HepG2 (cell line): ENCODE measurements around the gene COL18A1. TPM values are rescaled to one million over a fixed set of nuclear protein-coding genes. Genes with fewer than 3 reads are reported as not detected.

ENCODE experiments used
- ATAC-seq: fragments of 200-7000 bp; cut with Tn5 transposase; 3 replicates; pipeline ENCODE4 v1.9.1; 2020; ENCODE audit warnings: mild to moderate bottlenecking, moderate library complexity
- BruUV-seq: library from RNA; stranded (reverse); fragments of 400-500 nt; replicated peaks from 2 replicates; lab custom pipeline; 2021; lab: Mats Ljungman, UMichigan
- CTCF ChIA-PET: fragments of 300-600 bp; formaldehyde crosslinking; extraction: SDS; loops from one replicate; lab custom pipeline; 2021; ENCODE audit warnings: low total read pairs, inconsistent platforms, low intra/inter-chr PET ratio; lab: Yijun Ruan, JAX
- POLR2A ChIA-PET: fragments of 350-600 bp; sonication (Branson Sonifier 250); formaldehyde crosslinking; loops from one replicate; lab custom pipeline; 2020; ENCODE audit warnings: antibody characterized with exemption, inconsistent platforms; lab: Yijun Ruan, JAX
- DNase-seq: peaks from one replicate; pipeline ENCODE4 v3.0.0-alpha.2; 2015; ENCODE audit warnings: low spot score
- FAIRE-seq: peaks from 3 replicates; lab custom pipeline; 2011; peaks lifted over from hg19 to GRCh38; lab: Jason Lieb, UNC
- H2AFZ ChIP-seq: one replicate; pipeline ENCODE4 v1.6.1; 2011; ENCODE audit warnings: low read length, inconsistent platforms
- H3K27ac ChIP-seq: fragments of 300-600 bp; 3 replicates; pipeline ENCODE4 v1.8.0; 2011; ENCODE audit warnings: mixed run types, mild to moderate bottlenecking, mixed read lengths, low read length, inconsistent platforms; ENCODE audit not compliant: insufficient read depth; ENCODE audit errors: extremely low read length
- H3K27me3 ChIP-seq, 2 experiments: fragments of 200-600 bp in 1 of 2; 2 replicates in 1 of 2; 3 replicates in 1 of 2; pipeline versions ENCODE4 v1.6.0 to v1.8.0; 2011; ENCODE audit warnings: low read length in 2 of 2, mild to moderate bottlenecking in 2 of 2, moderate library complexity in 2 of 2, inconsistent platforms in 1 of 2; ENCODE audit not compliant: insufficient read depth in 2 of 2, control insufficient read depth in 1 of 2
- H3K36me3 ChIP-seq, 2 experiments: fragments of 200-600 bp in 1 of 2; replicated peaks in 1 of 2; 2 replicates in 1 of 2; 3 replicates in 1 of 2; pipeline versions ENCODE4 v1.5.1 to v1.8.0; 2011; ENCODE audit warnings: low read length in 2 of 2, inconsistent platforms in 1 of 2; ENCODE audit not compliant: insufficient read depth in 2 of 2, control insufficient read depth in 1 of 2
- H3K4me1 ChIP-seq: 2 replicates; pipeline ENCODE4 v1.5.1; 2012; ENCODE audit warnings: low read length, inconsistent platforms; ENCODE audit not compliant: insufficient read depth
- H3K4me2 ChIP-seq: 2 replicates; pipeline ENCODE4 v1.6.0; 2011; ENCODE audit warnings: low read depth, low read length, inconsistent platforms
- H3K4me3 ChIP-seq, 3 experiments: fragments of 200-600 bp in 1 of 3; sonication (generic), shearing (Covaris generic) in 1 of 3; replicated peaks in 1 of 3; 2 replicates each; pipeline ENCODE4 v1.5.1; 2011 to 2016; ENCODE audit warnings: low read length in 3 of 3, inconsistent platforms in 2 of 3, low read depth in 2 of 3, mild to moderate bottlenecking in 2 of 3, control low read depth in 1 of 3, mixed read lengths in 1 of 3; ENCODE audit not compliant: insufficient read depth in 1 of 3
- H3K79me2 ChIP-seq: one replicate; pipeline ENCODE4 v1.6.1; 2011; ENCODE audit warnings: low read length, inconsistent platforms; ENCODE audit not compliant: insufficient read depth
- H3K9ac ChIP-seq: 2 replicates; pipeline ENCODE4 v1.6.0; 2011; ENCODE audit warnings: mild to moderate bottlenecking, low read depth, low read length, inconsistent platforms; ENCODE audit not compliant: insufficient read depth
- H3K9me3 ChIP-seq: 2 replicates; pipeline ENCODE4 v1.5.1; 2012; ENCODE audit warnings: mild to moderate bottlenecking, low read length
- H4K20me1 ChIP-seq: 2 replicates; pipeline ENCODE4 v1.6.0; 2011; ENCODE audit warnings: inconsistent platforms, mild to moderate bottlenecking, low read length, moderate library complexity; ENCODE audit not compliant: insufficient read depth
- AGO2 ChIP-seq: fragments of 200-400 bp; formaldehyde crosslinking; optimal IDR thresholded peaks from 2 replicates; pipeline ENCODE3; 2017; ENCODE audit warnings: mild to moderate bottlenecking, low read depth, low read length, moderate library complexity
- ATF4 ChIP-seq, 2 experiments: fragments of 450-650 bp in 1 of 2; sonication (generic) in 1 of 2; formaldehyde crosslinking; IDR thresholded peaks; 2 replicates each; pipeline versions ENCODE4 v1.5.0 to v1.8.0; 2020 to 2022; ENCODE audit warnings: mild to moderate bottlenecking in 1 of 2, missing genetic modification reagents in 1 of 2
- KLF12 ChIP-seq: sonication (generic); formaldehyde crosslinking; IDR thresholded peaks from 2 replicates; pipeline ENCODE4 v1.4.0; 2020; ENCODE audit warnings: missing genetic modification reagents, borderline replicate concordance
- MBNL3 ChIP-seq: fragments of 250-450 bp; sonication (Bioruptor Pico); conservative IDR thresholded peaks from 2 replicates; pipeline ENCODE4 v1.8.0; 2022; ENCODE audit warnings: mild to moderate bottlenecking, inconsistent platforms
- ZIK1 ChIP-seq: sonication (generic); formaldehyde crosslinking; IDR thresholded peaks from 2 replicates; pipeline ENCODE4 v1.5.0; 2020; ENCODE audit warnings: mild to moderate bottlenecking, low read depth, missing genetic modification reagents, borderline replicate concordance
- WGBS: methylation state at CpG from one replicate; pipeline ENCODE4 v1.1.6; 2017; ENCODE audit warnings: low lambda C conversion rate; 5-methylcytosine and 5-hydroxymethylcytosine counted together
- in situ Hi-C: cut with HindIII; loops from 2 replicates; pipeline ENCODE4 v1.10.0; 2017; ENCODE audit warnings: low pct_unique_long_range_greater_than_20kb; ENCODE audit not compliant: extremely low pct_ligation_motif_present
- intact Hi-C: fragments of 100-400 bp; cut with micrococcal nuclease; formaldehyde crosslinking; loops from one replicate; pipeline ENCODE4 v1.10.0; 2022; ENCODE audit not compliant: unreplicated experiment
- polyA plus RNA-seq, 8 experiments: library from polyadenylated mRNA; depleted of rRNA in 3 of 8; stranded (reverse) in 7 of 8; unstranded in 1 of 8; fragments of >200 nt; fragmentation: Illumina TruSeq in 4 of 8; extraction: Trizol in 4 of 8; gene quantifications; 2 replicates each; pipeline versions ENCODE4 v1.2.1 to v1.2.3, GENCODE V29; 2011 to 2016; ENCODE audit warnings: low read depth in 4 of 8, missing spikeins in 1 of 8, mixed read lengths in 1 of 8; ENCODE audit not compliant: insufficient read depth in 1 of 8
- total RNA-seq, 5 experiments: library from RNA; depleted of rRNA; stranded (reverse); fragments of >200 nt; fragmentation: Illumina TruSeq; extraction: Trizol; gene quantifications; 2 replicates each; pipeline ENCODE4 v1.2.3, GENCODE V29; 2016; ENCODE audit warnings: low read depth in 1 of 5

COL18A1 gene
- total and polyA plus RNA-seq, 2 of the 13 experiments (the other 11 are each of a cell fraction or from before 2014, with no cell fraction given), result 79.0 to 102 TPM

GRCh38 chr21:45516071-45516670, 111.2 kb downstream of the COL18A1 start:
- Histone ChIP-seq H4K20me1 (no peaks in the 10 kb centered on the region), H3K9ac (no peak overlapping the region), H2AFZ (no peak overlapping the region), H3K27me3 (no peaks in the 10 kb centered on the region), H3K79me2 (peaks cover 13% of the 10 kb centered on the region), H3K4me3 (no peak overlapping the region), H3K27ac (no peak overlapping the region), H3K9me3 (peaks cover 19% of the 10 kb centered on the region), H3K36me3 (peaks cover 17 to 34% of the 10 kb centered on the region in 2 experiments; a peak in 4 of 5 replicates), H3K4me1 (peaks cover 10% of the 10 kb centered on the region)
- in situ Hi-C loops, result no loop called here
- FAIRE-seq (no peak), DNase-seq (no peak)
- intact Hi-C loops, result no loop called here
- WGBS, result 92% methylated on average over 6 of the region's 21 CpGs
- ChIA-PET CTCF (no interaction called here), POLR2A (interaction anchor here (1.3 kb wide), 1 partner anchor 9 kb away, joined by 7 read pairs; no protein-coding TSS in a partner anchor)
- no TSS peak for BruUV-seq
- TF ChIP-seq MBNL3 (CRISPR knock-in tag) (no peak), AGO2 (peak; percentile 56), ATF4 (CRISPR knock-in tag; IDR thresholded peaks at IDR 0.05) (no peak)
- TF ChIP-seq, all 625 proteins: peak for 1
- ATAC-seq, result no peak
- H3K4me2 ChIP-seq, result no peak overlapping the region

- Histone ChIP-seq H3K36me3 (peaks cover 17 to 35% of the 10 kb centered on the region in 2 experiments; a peak in 4 of 5 replicates), H4K20me1 (no peaks in the 10 kb centered on the region), H3K4me3 (no peak overlapping the region), H3K9ac (no peak overlapping the region), H3K4me1 (peaks cover 10% of the 10 kb centered on the region), H3K4me2 (no peak overlapping the region), H3K79me2 (peaks cover 17% of the 10 kb centered on the region), H3K9me3 (peaks cover 24% of the 10 kb centered on the region), H2AFZ (no peak overlapping the region), H3K27ac (no peak overlapping the region), H3K27me3 (no peaks in the 10 kb centered on the region)
- DNase-seq, result no peak
- TF ChIP-seq KLF12 (CRISPR knock-in tag) (no peak), ZIK1 (CRISPR knock-in tag) (no peak)
- in situ Hi-C loops, result no loop called here
- ChIA-PET CTCF (no interaction called here), POLR2A (interaction anchor here (1.3 kb wide), 1 partner anchor 9 kb away, joined by 7 read pairs; no protein-coding TSS in a partner anchor)
- no peak for FAIRE-seq
- WGBS, result 92% methylated on average over 9 of the region's 14 CpGs
- no peak for ATAC-seq
- BruUV-seq, result no TSS peak
- intact Hi-C loops, result no loop called here
Measured at GRCh38 chr21:45516671-45517151, 111.7 kb downstream of the COL18A1 start.
